GM18858 (cell line): ENCODE results near the gene DPH7.
"Not testable (repeated sequence)": the region's sequence is repeated elsewhere in the genome, so short reads cannot be mapped to it uniquely, and the experiment has no call there.

ENCODE experiments used
- ATAC-seq: cut with Tn5 transposase; IDR thresholded peaks from one replicate; pipeline ENCODE4 v1.9.1; 2021; ENCODE audit not compliant: unreplicated experiment

The DPH7 gene

GRCh38 chr9:137550958-137551263, 27.8 kb downstream of the DPH7 start:
- ATAC-seq = not testable (repeated sequence)

- ATAC-seq = no peak
Measured at GRCh38 chr9:137550231-137550621, 28.5 kb downstream of the DPH7 start, which contains the start of gene PNPLA7. PNPLA7 (minus strand) TSS chr9:137550402; CDS start chr9:137550197, 205 bp downstream.

- no peak for ATAC-seq
Measured at GRCh38 chr9:137547687-137548543, 30.8 kb downstream of the DPH7 start.

GRCh38 chr9:137545123-137545522, 33.6 kb downstream of the DPH7 start:
- no peak for ATAC-seq

GRCh38 chr9:137544176-137544760, 34.5 kb downstream of the DPH7 start:
- ATAC-seq = no peak

GRCh38 chr9:137543237-137543963, 35.3 kb downstream of the DPH7 start:
- ATAC-seq = no peak

GRCh38 chr9:137542486-137542885, 36.2 kb downstream of the DPH7 start:
- no peak for ATAC-seq

- no peak for ATAC-seq
Measured at GRCh38 chr9:137540536-137540935, 38.2 kb downstream of the DPH7 start.

GRCh38 chr9:137538058-137538457, 40.7 kb downstream of the DPH7 start:
- no peak for ATAC-seq

- ATAC-seq = not testable (repeated sequence)
Measured at GRCh38 chr9:137536594-137537131, 42.1 kb downstream of the DPH7 start.

GRCh38 chr9:137535120-137535428, 43.7 kb downstream of the DPH7 start:
- ATAC-seq = no peak

GRCh38 chr9:137534256-137535119, 44.2 kb downstream of the DPH7 start:
- no peak for ATAC-seq

- ATAC-seq = not testable (repeated sequence)
Measured at GRCh38 chr9:137532891-137533468, 45.7 kb downstream of the DPH7 start.

- no peak for ATAC-seq
Measured at GRCh38 chr9:137531099-137531765, 47.5 kb downstream of the DPH7 start.

GRCh38 chr9:137530331-137530730, 48.4 kb downstream of the DPH7 start:
- ATAC-seq = no peak

GRCh38 chr9:137524981-137525317, 53.8 kb downstream of the DPH7 start:
- no peak for ATAC-seq

- no peak for ATAC-seq
Measured at GRCh38 chr9:137524161-137524980, 54.4 kb downstream of the DPH7 start.

- ATAC-seq = no peak
Measured at GRCh38 chr9:137522746-137523455, 55.8 kb downstream of the DPH7 start.
